H1 (cell line): ENCODE data around the gene MSI2. TPM values are rescaled to one million over a fixed set of nuclear protein-coding genes. Genes with fewer than 3 reads are reported as not detected.

ENCODE experiments used
- CTCF ChIA-PET: fragments of 300-600 bp; sonication (Branson Sonifier 250); formaldehyde crosslinking; loops from one replicate; lab custom pipeline; 2021; ENCODE audit not compliant: partially characterized antibody; lab: Charles Lee
- POLR2A ChIA-PET: fragments of 300-600 bp; sonication (Branson Sonifier 250); formaldehyde crosslinking; loops from one replicate; lab custom pipeline; 2021; ENCODE audit warnings: inconsistent platforms; ENCODE audit not compliant: partially characterized antibody; lab: Charles Lee
- DNase-seq, 2 experiments: peaks; one replicate each; pipeline versions ENCODE4 v3.0.0 to v3.0.0-alpha.2; 2010 to 2022; ENCODE audit warnings: low spot score in 2 of 2, low read depth in 1 of 2, mixed read lengths in 1 of 2
- FAIRE-seq: peaks from 2 replicates; lab custom pipeline; 2011; peaks lifted over from hg19 to GRCh38; lab: Jason Lieb, UNC
- H2AFZ ChIP-seq: 2 replicates; pipeline ENCODE4 v1.8.1; 2012; ENCODE audit warnings: low read length, inconsistent platforms
- H2AK5ac ChIP-seq: 2 replicates; pipeline ENCODE4 v1.6.1; 2013; ENCODE audit warnings: low read depth, low read length
- H2BK120ac ChIP-seq: replicated peaks from 2 replicates; pipeline ENCODE3; 2013; ENCODE audit warnings: low read depth, low read length, inconsistent platforms
- H2BK12ac ChIP-seq: 2 replicates; pipeline ENCODE4 v1.6.1; 2013; ENCODE audit warnings: low read depth, low read length
- H2BK15ac ChIP-seq: 2 replicates; pipeline ENCODE4 v1.6.1; 2013; ENCODE audit warnings: low read length
- H2BK20ac ChIP-seq: 2 replicates; pipeline ENCODE4 v1.6.1; 2013; ENCODE audit warnings: low read length
- H2BK5ac ChIP-seq: 2 replicates; pipeline ENCODE4 v1.6.1; 2013; ENCODE audit warnings: low read depth, low read length
- H3K14ac ChIP-seq: 2 replicates; pipeline ENCODE4 v1.6.1; 2013; ENCODE audit warnings: inconsistent platforms; ENCODE audit not compliant: insufficient read length
- H3K18ac ChIP-seq: 2 replicates; pipeline ENCODE4 v1.6.1; 2013; ENCODE audit warnings: low read length; ENCODE audit errors: extremely low read depth
- H3K23ac ChIP-seq: 2 replicates; pipeline ENCODE4 v1.6.1; 2013; ENCODE audit warnings: inconsistent platforms; ENCODE audit not compliant: insufficient read length
- H3K23me2 ChIP-seq: 2 replicates; pipeline ENCODE4 v1.6.1; 2013; ENCODE audit warnings: low read depth, low read length
- H3K27ac ChIP-seq: 2 replicates; pipeline ENCODE4 v1.6.1; 2011; ENCODE audit warnings: low read depth, low read length, inconsistent platforms
- H3K27me3 ChIP-seq, 4 experiments: replicated peaks in 1 of 4; 1 replicate in 1 of 4; 2 replicates in 3 of 4; pipeline versions ENCODE4 v1.6.1 to v1.8.1; 2011 to 2013; ENCODE audit warnings: low read length in 3 of 4, mild to moderate bottlenecking in 3 of 4, inconsistent platforms in 2 of 4, mixed read lengths in 2 of 4, moderate library complexity in 1 of 4; ENCODE audit not compliant: control insufficient read depth in 3 of 4, insufficient read depth in 3 of 4; ENCODE audit errors: extremely low read depth in 1 of 4
- H3K36me3 ChIP-seq, 4 experiments: 2 replicates each; pipeline versions ENCODE4 v1.6.1 to v1.8.1; 2011 to 2013; ENCODE audit warnings: mild to moderate bottlenecking in 4 of 4, low read length in 3 of 4, moderate library complexity in 2 of 4, control low read depth in 1 of 4, inconsistent platforms in 1 of 4; ENCODE audit not compliant: insufficient read depth in 4 of 4, control insufficient read depth in 2 of 4
- H3K4ac ChIP-seq: replicated peaks from 2 replicates; pipeline ENCODE3; 2013; ENCODE audit warnings: low read length, low read depth, mixed read lengths, inconsistent platforms; ENCODE audit not compliant: insufficient read length
- H3K4me1 ChIP-seq, 4 experiments: replicated peaks in 1 of 4; 1 replicate in 1 of 4; 2 replicates in 3 of 4; pipeline versions ENCODE4 v1.6.1 to v1.8.1; 2011 to 2013; ENCODE audit warnings: low read length in 3 of 4, inconsistent platforms in 2 of 4, mixed read lengths in 1 of 4; ENCODE audit not compliant: insufficient read depth in 4 of 4, control insufficient read depth in 3 of 4
- H3K4me2 ChIP-seq, 2 experiments: 2 replicates each; pipeline versions ENCODE4 v1.6.1 to v1.8.1; 2011 to 2013; ENCODE audit warnings: low read depth in 2 of 2, low read length in 2 of 2, control low read depth in 1 of 2, inconsistent platforms in 1 of 2, mild to moderate bottlenecking in 1 of 2; ENCODE audit not compliant: insufficient read depth in 1 of 2
- H3K4me3 ChIP-seq, 4 experiments: fragments of 200-600, 300-600 bp in 1 of 4; sonication (generic), shearing (Covaris generic), sonication (Bioruptor Twin) in 1 of 4; 2 replicates each; pipeline versions ENCODE4 v1.5.1 to v1.8.1; 2011 to 2016; ENCODE audit warnings: low read length in 4 of 4, low read depth in 3 of 4, control low read depth in 2 of 4, inconsistent platforms in 2 of 4, mild to moderate bottlenecking in 2 of 4, mixed read lengths in 1 of 4, moderate library complexity in 1 of 4; ENCODE audit not compliant: insufficient read depth in 2 of 4; ENCODE audit errors: extremely low read depth in 1 of 4
- H3K56ac ChIP-seq: replicated peaks from 2 replicates; pipeline ENCODE3; 2013; ENCODE audit warnings: low read depth, mild to moderate bottlenecking, mixed read lengths, low read length, inconsistent platforms; ENCODE audit not compliant: insufficient read length
- H3K79me1 ChIP-seq: 2 replicates; pipeline ENCODE4 v1.6.1; 2013; ENCODE audit warnings: low read depth, low read length, control low read depth
- H3K79me2 ChIP-seq, 2 experiments: 2 replicates each; pipeline versions ENCODE4 v1.6.1 to v1.8.1; 2012 to 2013; ENCODE audit warnings: low read length in 2 of 2, mild to moderate bottlenecking in 2 of 2, inconsistent platforms in 1 of 2; ENCODE audit not compliant: insufficient read depth in 2 of 2, control insufficient read depth in 1 of 2
- H3K9ac ChIP-seq, 4 experiments: replicated peaks in 1 of 4; 1 replicate in 1 of 4; 2 replicates in 3 of 4; pipeline versions ENCODE4 v1.6.1 to v1.8.1; 2011 to 2013; ENCODE audit warnings: low read depth in 3 of 4, low read length in 3 of 4, control low read depth in 2 of 4, mild to moderate bottlenecking in 2 of 4, moderate library complexity in 2 of 4, inconsistent platforms in 1 of 4; ENCODE audit errors: extremely low read depth in 1 of 4
- H3K9me3 ChIP-seq, 2 experiments: 2 replicates each; pipeline versions ENCODE4 v1.6.1 to v1.8.1; 2012 to 2013; ENCODE audit warnings: mild to moderate bottlenecking in 2 of 2, moderate library complexity in 2 of 2, control low read depth in 1 of 2, inconsistent platforms in 1 of 2, low read depth in 1 of 2, low read length in 1 of 2, mixed read lengths in 1 of 2; ENCODE audit not compliant: insufficient read depth in 2 of 2
- H4K20me1 ChIP-seq, 2 experiments: replicated peaks in 1 of 2; 2 replicates each; pipeline versions ENCODE3 to v1.8.1; 2011 to 2013; ENCODE audit warnings: inconsistent platforms in 2 of 2, low read length in 2 of 2, mild to moderate bottlenecking in 1 of 2; ENCODE audit not compliant: insufficient read depth in 2 of 2, control insufficient read depth in 1 of 2
- H4K5ac ChIP-seq: 2 replicates; pipeline ENCODE4 v1.6.1; 2013; ENCODE audit warnings: low read length, low read depth, mixed read lengths, inconsistent platforms; ENCODE audit not compliant: insufficient read length
- H4K8ac ChIP-seq: 2 replicates; pipeline ENCODE4 v1.8.0; 2013; ENCODE audit warnings: mild to moderate bottlenecking, moderate library complexity, low read length, inconsistent platforms; ENCODE audit not compliant: insufficient read depth; ENCODE audit errors: extremely low read depth
- H4K91ac ChIP-seq: replicated peaks from 2 replicates; pipeline ENCODE3; 2013; ENCODE audit warnings: low read length, mixed read lengths, inconsistent platforms; ENCODE audit not compliant: insufficient read length
- BACH1 ChIP-seq: IDR thresholded peaks from 2 replicates; pipeline ENCODE4 v1.6.1; 2012; ENCODE audit warnings: low read length, improper control_type of control experiment
- BCL11A ChIP-seq, 2 experiments: IDR thresholded peaks; one replicate each; pipeline ENCODE4 v1.6.1; 2011; ENCODE audit warnings: low read depth in 2 of 2, low read length in 2 of 2, mild to moderate bottlenecking in 2 of 2
- CBX5 ChIP-seq: fragments of 300-800, 300-1000 bp; sonication (generic); IDR thresholded peaks from 2 replicates; pipeline ENCODE4 v1.7.1; 2016; ENCODE audit warnings: antibody characterized with exemption, low read length, low read depth
- E2F6 ChIP-seq: IDR thresholded peaks from 2 replicates; pipeline ENCODE4 v1.6.1; 2012; ENCODE audit warnings: inconsistent platforms
- MAX ChIP-seq: IDR thresholded peaks from 2 replicates; pipeline ENCODE4 v1.6.1; 2012; ENCODE audit warnings: inconsistent platforms
- NANOG ChIP-seq: IDR thresholded peaks from 2 replicates; pipeline ENCODE4 v1.6.1; 2011; ENCODE audit warnings: low read length, low read depth, mild to moderate bottlenecking, inconsistent platforms; ENCODE audit not compliant: insufficient read depth, poor library complexity, severe bottlenecking
- RXRA ChIP-seq: IDR thresholded peaks from 2 replicates; pipeline ENCODE4 v1.6.1; 2011; ENCODE audit warnings: low read depth, mild to moderate bottlenecking, low read length, moderate library complexity; ENCODE audit not compliant: insufficient read depth
- SIX5 ChIP-seq: IDR thresholded peaks from 2 replicates; pipeline ENCODE4 v1.6.1; 2011; ENCODE audit warnings: mild to moderate bottlenecking, low read depth, low read length
- SP2 ChIP-seq: IDR thresholded peaks from 2 replicates; pipeline ENCODE4 v1.6.1; 2012; ENCODE audit warnings: mild to moderate bottlenecking, low read length, inconsistent platforms
- YY1 ChIP-seq: IDR thresholded peaks from 2 replicates; pipeline ENCODE4 v1.6.1; 2011; ENCODE audit warnings: low read depth, mild to moderate bottlenecking, low read length
- WGBS, 2 experiments: shearing (Covaris generic) in 1 of 2; methylation state at CpG; one replicate each; pipeline versions ENCODE4 v1.1.6 to v1.1.7; 2013 to 2015; ENCODE audit warnings: low lambda C conversion rate in 2 of 2, mixed read lengths in 2 of 2, inconsistent platforms in 1 of 2, low coverage in 1 of 2, missing lambda C conversion rate in 1 of 2; ENCODE audit not compliant: insufficient replicate concordance in 2 of 2, insufficient coverage in 1 of 2, insufficient read length in 1 of 2; ENCODE audit errors: extremely low coverage in 1 of 2, missing lambda C conversion rate in 1 of 2; 5-methylcytosine and 5-hydroxymethylcytosine counted together
- polyA plus RNA-seq, 7 experiments: library from polyadenylated mRNA; depleted of rRNA in 3 of 7; stranded (reverse) in 5 of 7; unstranded in 2 of 7; fragments of >200 nt in 5 of 7; fragments of 200-250 nt in 2 of 7; gene quantifications; 1 replicate in 5 of 7; 2 replicates in 1 of 7; 4 replicates in 1 of 7; pipeline versions ENCODE4 v1.2.1 to v1.2.3, GENCODE V29; 2011 to 2013; ENCODE audit warnings: missing spikeins in 2 of 7, mixed read lengths in 2 of 7
- total RNA-seq: library from RNA; stranded (reverse); fragmentation: NEBNext Ultra II Directional; extraction: Animal tissue kit (Norgen Biotek cat#: 25700); gene quantifications from 2 replicates; pipeline ENCODE4 v1.2.1, GENCODE V29; 2021

Gene MSI2
- total and polyA plus RNA-seq, 2 of the 8 experiments (the other 6 are each of a cell fraction or from before 2014, with no cell fraction given), result 36.7 to 80.6 TPM

- no peaks in the 10 kb centered on the region for H3K27me3 ChIP-seq
- H3K4me3 ChIP-seq, result no peak overlapping the region
- H2AFZ ChIP-seq, result no peak overlapping the region
- no peaks in the 10 kb centered on the region for H3K9me3 ChIP-seq
- no peak for FAIRE-seq
- H3K23ac ChIP-seq, result no peak overlapping the region
- no peak overlapping the region for H2BK12ac ChIP-seq
- H3K27ac ChIP-seq, result no peak overlapping the region
- no peak overlapping the region for H3K56ac ChIP-seq
- 92% methylated on average over 1 of the region's 1 CpG; no CpG with 5 or more reads in 1 of the 2 experiments for WGBS, 2 experiments
- H3K79me2 ChIP-seq, result no peaks in the 10 kb centered on the region
- no peak overlapping the region for H3K9ac ChIP-seq
- H3K36me3 ChIP-seq, result no peaks in the 10 kb centered on the region; a peak in 1 of 8 replicates
- no peak overlapping the region for H4K91ac ChIP-seq
- H2BK20ac ChIP-seq, result no peak overlapping the region
- no peak overlapping the region for H4K8ac ChIP-seq
- POLR2A ChIA-PET, result interaction anchor here (0.7 kb wide), 1 partner anchor 61 kb away, joined by 3 read pairs; no protein-coding TSS in a partner anchor
- H2BK5ac ChIP-seq, result no peak overlapping the region
- no peak overlapping the region for H3K4ac ChIP-seq
- TF ChIP-seq BCL11A (IDR thresholded peaks at IDR 0.05; ENCODE audit: low read depth in 2 of 2, low read length in 2 of 2), result no peak
- TF ChIP-seq YY1, result no peak
- TF ChIP-seq MAX, result no peak
- no peak for TF ChIP-seq SP2
- TF ChIP-seq RXRA, result no peak
- TF ChIP-seq NANOG, result no peak
- no peak for TF ChIP-seq E2F6
- TF ChIP-seq SIX5, result no peak
- TF ChIP-seq CBX5, result no peak
- no peak for TF ChIP-seq BACH1
- peaks cover 0 to 6% (median 4%) of the 10 kb centered on the region in 4 experiments; a peak in 3 of 7 replicates for H3K4me1 ChIP-seq
- no peaks in the 10 kb centered on the region for H3K79me1 ChIP-seq
- H3K18ac ChIP-seq, result no peak overlapping the region
- no peak overlapping the region for H3K4me2 ChIP-seq
- no peak overlapping the region for H4K5ac ChIP-seq
- H2AK5ac ChIP-seq, result no peak overlapping the region
- no peaks in the 10 kb centered on the region for H4K20me1 ChIP-seq
- H3K23me2 ChIP-seq, result no peaks in the 10 kb centered on the region
- CTCF ChIA-PET, result interaction anchor here (0.6 to 8.2 kb wide), 12 partner anchors 10 to 356 kb away, joined by 3 to 100 read pairs (median 4); no protein-coding TSS in a partner anchor
- no peak overlapping the region for H2BK120ac ChIP-seq
- no peak for DNase-seq
- H3K14ac ChIP-seq, result no peak overlapping the region
- H2BK15ac ChIP-seq, result no peak overlapping the region
Measured at GRCh38 chr17:57600074-57600473, 343.8 kb downstream of the MSI2 start.
